Measurements from ENCODE around the gene KLHDC7B. TPM values are rescaled to one million over a fixed set of nuclear protein-coding genes. Genes with fewer than 3 reads are reported as not detected.

KLHDC7B gene
- total RNA-seq, 1 donor from 2014 or later = 0.32 TPM

- Histone ChIP-seq H3K4me3 (ENCODE audit: insufficient read depth, low read depth, low read length) (no peak overlapping the region), H3K79me2 (ENCODE audit: insufficient read depth, low read length) (peaks cover 4% of the 10 kb centered on the region), H3K4me1 (ENCODE audit: insufficient read depth, low read length) (peaks cover 8% of the 10 kb centered on the region), H4K20me1 (ENCODE audit: insufficient read depth, low read length) (no peaks in the 10 kb centered on the region), H3K4me2 (ENCODE audit: low read length) (no peak overlapping the region), H3K27me3 (ENCODE audit: insufficient read depth, low read length) (peaks cover 8% of the 10 kb centered on the region), H3K27ac (ENCODE audit: low read depth, low read length) (no peak overlapping the region), H2AFZ (ENCODE audit: low read depth, low read length) (no peak overlapping the region), H3K9me3 (ENCODE audit: insufficient read depth, low read depth, low read length) (no peaks in the 10 kb centered on the region), H3K9ac (ENCODE audit: low read length) (no peak overlapping the region), H3K36me3 (ENCODE audit: insufficient read depth, low read length) (no peaks in the 10 kb centered on the region)
- Mint-ChIP-seq H3K9me3 (ENCODE audit: unreplicated experiment) (no peaks in the 10 kb centered on the region), H3K4me3 (ENCODE audit: unreplicated experiment) (no peak overlapping the region), H3K27me3 (ENCODE audit: low read depth, unreplicated experiment) (no peaks in the 10 kb centered on the region), H3K36me3 (ENCODE audit: low read depth, unreplicated experiment) (peaks cover 10% of the 10 kb centered on the region), H3K4me1 (ENCODE audit: low read depth, unreplicated experiment) (peaks cover 3% of the 10 kb centered on the region), H3K27ac (ENCODE audit: unreplicated experiment) (no peak overlapping the region)
- no peak for FAIRE-seq
- TF ChIP-seq CTCF (IDR thresholded peaks at IDR 0.05; ENCODE audit: insufficient read depth, low read depth, low read length) = no peak
- no peak for TF ChIP-seq EZH2 (IDR thresholded peaks at IDR 0.05; ENCODE audit: insufficient read depth, low read length)
- no peak for DNase-seq (ENCODE audit: low read depth)
Observed at GRCh38 chr22:50576806-50577696, 31.4 kb downstream of the KLHDC7B start.

DNA sequence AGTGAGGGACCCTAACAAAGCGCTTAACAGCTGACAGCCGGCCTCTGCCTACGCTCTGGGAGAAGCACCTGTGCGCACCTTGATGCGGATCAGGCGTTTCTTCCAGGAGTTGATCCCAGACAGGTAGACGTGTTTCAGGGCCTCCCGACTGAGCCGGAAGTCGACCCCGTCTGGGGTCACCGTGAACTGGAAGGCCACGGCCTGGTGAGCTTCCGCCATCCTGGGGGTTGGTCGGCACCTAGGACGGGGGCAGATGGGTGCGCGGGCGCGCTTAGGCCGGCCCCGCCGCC lies 31.9 kb downstream of the KLHDC7B start:
- Mint-ChIP-seq H3K27ac (ENCODE audit: unreplicated experiment) (no peak overlapping the region), H3K4me1 (ENCODE audit: low read depth, unreplicated experiment) (peaks cover 3% of the 10 kb centered on the region), H3K27me3 (ENCODE audit: low read depth, unreplicated experiment) (no peaks in the 10 kb centered on the region), H3K4me3 (ENCODE audit: unreplicated experiment) (no peak overlapping the region), H3K9me3 (ENCODE audit: unreplicated experiment) (no peaks in the 10 kb centered on the region), H3K36me3 (ENCODE audit: low read depth, unreplicated experiment) (peaks cover 4% of the 10 kb centered on the region)
- DNase-seq (ENCODE audit: low read depth) (no peak), FAIRE-seq (no peak)
- no peak overlapping the region for H2AFZ ChIP-seq (ENCODE audit: low read depth, low read length)
- peaks cover 9% of the 10 kb centered on the region for H3K4me1 ChIP-seq (ENCODE audit: insufficient read depth, low read length)
- no peak overlapping the region for H3K9ac ChIP-seq (ENCODE audit: low read length)
- no peaks in the 10 kb centered on the region for H3K9me3 ChIP-seq (ENCODE audit: insufficient read depth, low read depth, low read length)
- peaks cover 8% of the 10 kb centered on the region for H3K27me3 ChIP-seq (ENCODE audit: insufficient read depth, low read length)
- no peaks in the 10 kb centered on the region for H3K36me3 ChIP-seq (ENCODE audit: insufficient read depth, low read length)
- TF ChIP-seq CTCF (IDR thresholded peaks at IDR 0.05; ENCODE audit: insufficient read depth, low read depth, low read length) (no peak), EZH2 (IDR thresholded peaks at IDR 0.05; ENCODE audit: insufficient read depth, low read length) (no peak)
- no peak overlapping the region for H3K4me3 ChIP-seq (ENCODE audit: insufficient read depth, low read depth, low read length)
- H3K4me2 ChIP-seq (ENCODE audit: low read length) = no peak overlapping the region
- H3K79me2 ChIP-seq (ENCODE audit: insufficient read depth, low read length) = peaks cover 6% of the 10 kb centered on the region
- no peaks in the 10 kb centered on the region for H4K20me1 ChIP-seq (ENCODE audit: insufficient read depth, low read length)
- no peak overlapping the region for H3K27ac ChIP-seq (ENCODE audit: low read depth, low read length)

Measured in astrocyte (in vitro differentiated cells and primary cell).